ENCODE data around the gene TMEM19. TPM values are rescaled to one million over a fixed set of nuclear protein-coding genes. Genes with fewer than 3 reads are reported as not detected.

The TMEM19 gene
- total RNA-seq, 1 experiment from 2014 or later = 18.9 TPM

GRCh38 chr12:71655495-71655894, 30.4 kb upstream of the TMEM19 start:
- peaks cover 27 to 52% of the 10 kb centered on the region in 2 experiments for H3K36me3 ChIP-seq (ENCODE audit: control insufficient read depth in 1 of 2, insufficient read depth in 2 of 2, low read length in 2 of 2)
- no peak for ATAC-seq
- TF ChIP-seq SIN3A (IDR thresholded peaks at IDR 0.05; ENCODE audit: low read depth) = no peak
- H3K27ac ChIP-seq (ENCODE audit: low read depth, low read length) = no peak overlapping the region
- intact Hi-C loops (cut with micrococcal nuclease) = no loop called here
- H4K20me1 ChIP-seq (ENCODE audit: insufficient read depth) = peaks cover 6% of the 10 kb centered on the region; the same call in 1 of the 2 replicates
- no peaks in the 10 kb centered on the region for H3K27me3 ChIP-seq (ENCODE audit: insufficient read depth, low read length)
- no peak overlapping the region for H2AFZ ChIP-seq (ENCODE audit: low read depth, low read length, poor library complexity, severe bottlenecking)
- no peaks in the 10 kb centered on the region for H3K4me1 ChIP-seq (ENCODE audit: control insufficient read depth in 1 of 2, insufficient read depth in 2 of 2, low read length in 2 of 2)
- peaks cover 0 to 4% of the 10 kb centered on the region in 2 experiments; a peak in 1 of 4 replicates for H3K9me3 ChIP-seq (ENCODE audit: control insufficient read depth in 1 of 2, insufficient read depth in 1 of 2, low read depth in 1 of 2, low read length in 2 of 2)
- ChIA-PET RAD21 (ENCODE audit: low non-redundant PET in 1 of 2, low total read pairs in 2 of 2, uncharacterized antibody in 2 of 2, unreplicated experiment in 2 of 2) (no interaction called here), CTCF (no interaction called here), POLR2A (no interaction called here)
- H3K79me2 ChIP-seq (ENCODE audit: insufficient read depth, low read length) = peaks cover 99% of the 10 kb centered on the region
- no peak overlapping the region for H3K4me2 ChIP-seq (ENCODE audit: low read length)
- no TSS peak for BruUV-seq (replicated peaks)
- no peak for DNase-seq (ENCODE audit: low read depth, low spot score)
- no peaks in the 10 kb centered on the region for H3K9me2 ChIP-seq (ENCODE audit: insufficient read depth)
- H3K9ac ChIP-seq (ENCODE audit: low read length) = no peak overlapping the region
- no peak overlapping the region for H3K4me3 ChIP-seq (replicated peaks in 1 of 2; ENCODE audit: low read depth in 1 of 2, low read length in 2 of 2)

- TF ChIP-seq ZNF274 (IDR thresholded peaks at IDR 0.05; ENCODE audit: low read depth, low read length) (no peak), CEBPB (IDR thresholded peaks at IDR 0.05; ENCODE audit: low read depth) (no peak), ZFX (IDR thresholded peaks at IDR 0.05) (no peak), EZH2phosphoT487 (IDR thresholded peaks at IDR 0.05; ENCODE audit: borderline replicate concordance) (no peak), CBX3 (IDR thresholded peaks at IDR 0.05; ENCODE audit: low read depth) (no peak), ATF3 (IDR thresholded peaks at IDR 0.05) (no peak), JUND (IDR thresholded peaks at IDR 0.05) (no peak), EGR1 (IDR thresholded peaks at IDR 0.05; ENCODE audit: low read depth) (no peak)
- no TSS peak for BruUV-seq (replicated peaks)
- ATAC-seq (no peak), DNase-seq (ENCODE audit: low read depth, low spot score) (no peak)
- POLR2A ChIA-PET = no interaction called here
- Histone ChIP-seq H3K27ac (ENCODE audit: low read depth, low read length) (no peak overlapping the region), H4K20me1 (ENCODE audit: insufficient read depth) (peaks cover 6% of the 10 kb centered on the region; the same call in 1 of the 2 replicates), H3K79me2 (ENCODE audit: insufficient read depth, low read length) (peaks cover 99% of the 10 kb centered on the region), H3K36me3 (ENCODE audit: control insufficient read depth in 1 of 2, insufficient read depth in 2 of 2, low read length in 2 of 2) (peaks cover 27 to 52% of the 10 kb centered on the region in 2 experiments), H3K4me3 (replicated peaks in 1 of 2; ENCODE audit: low read depth in 1 of 2, low read length in 2 of 2) (no peak overlapping the region), H3K4me1 (ENCODE audit: control insufficient read depth in 1 of 2, insufficient read depth in 2 of 2, low read length in 2 of 2) (no peaks in the 10 kb centered on the region), H3K9ac (ENCODE audit: low read length) (no peak overlapping the region), H3K9me2 (ENCODE audit: insufficient read depth) (no peaks in the 10 kb centered on the region), H3K27me3 (ENCODE audit: insufficient read depth, low read length) (no peaks in the 10 kb centered on the region), H3K4me2 (ENCODE audit: low read length) (no peak overlapping the region), H2AFZ (ENCODE audit: low read depth, low read length, poor library complexity, severe bottlenecking) (no peak overlapping the region), H3K9me3 (ENCODE audit: control insufficient read depth in 1 of 2, insufficient read depth in 1 of 2, low read depth in 1 of 2, low read length in 2 of 2) (peaks cover 0 to 4% of the 10 kb centered on the region in 2 experiments; a peak in 1 of 4 replicates)
- intact Hi-C loops (cut with micrococcal nuclease) = no loop called here
- CTCF ChIA-PET = no interaction called here
- RAD21 ChIA-PET (ENCODE audit: low non-redundant PET in 1 of 2, low total read pairs in 2 of 2, uncharacterized antibody in 2 of 2, unreplicated experiment in 2 of 2) = no interaction called here
Measured at GRCh38 chr12:71655907-71656306, 30.0 kb upstream of the TMEM19 start.
